AG04450 (cell line): ENCODE measurements around the gene ARHGAP26. TPM values are rescaled to one million over a fixed set of nuclear protein-coding genes. Genes with fewer than 3 reads are reported as not detected.

Experiments used
- CTCF ChIA-PET: fragments of 300-600, 350-600 bp; formaldehyde crosslinking; extraction: SDS; loops from one replicate; lab custom pipeline; 2022; ENCODE audit warnings: antibody characterized with exemption, inconsistent platforms; lab: Charles Lee
- POLR2A ChIA-PET: fragments of 350-600 bp; formaldehyde crosslinking; extraction: SDS; loops from one replicate; lab custom pipeline; 2021; ENCODE audit warnings: antibody characterized with exemption, inconsistent platforms; lab: Yijun Ruan, JAX
- DNase-seq: peaks from one replicate; pipeline ENCODE4 v3.0.0-alpha.2; 2011; ENCODE audit warnings: low read depth, low spot score
- H3K27ac ChIP-seq: one replicate; pipeline ENCODE4 v1.5.1; 2012; ENCODE audit warnings: low read depth, low read length, control low read depth
- H3K27me3 ChIP-seq: one replicate; pipeline ENCODE4 v1.6.0; 2012; ENCODE audit warnings: low read length; ENCODE audit not compliant: control insufficient read depth, insufficient read depth
- H3K4me3 ChIP-seq: 2 replicates; pipeline ENCODE4 v1.5.1; 2011; ENCODE audit warnings: mild to moderate bottlenecking, low read depth, low read length, control low read depth
- H3K9me3 ChIP-seq: 2 replicates; pipeline ENCODE4 v1.5.1; 2012; ENCODE audit warnings: low read length; ENCODE audit not compliant: control insufficient read depth, insufficient read depth
- CTCF ChIP-seq: IDR thresholded peaks from 2 replicates; pipeline ENCODE4 v1.5.1; 2011; ENCODE audit warnings: low read depth, low read length, control low read depth, inconsistent platforms
- polyA plus RNA-seq: library from polyadenylated mRNA; depleted of rRNA; stranded (reverse); fragments of >200 nt; gene quantifications from 2 replicates; pipeline ENCODE4 v1.2.3, GENCODE V29; 2011

ARHGAP26 gene
- polyA plus RNA-seq, 1 experiment = 0.56 TPM

- no peaks in the 10 kb centered on the region for H3K27me3 ChIP-seq
- no peak overlapping the region for H3K27ac ChIP-seq
- H3K4me3 ChIP-seq = no peak overlapping the region
- no peaks in the 10 kb centered on the region for H3K9me3 ChIP-seq
- DNase-seq = no peak
- CTCF ChIA-PET = no interaction called here
- TF ChIP-seq CTCF = no peak
- POLR2A ChIA-PET = no interaction called here
Observed at GRCh38 chr5:143251190-143251589, 481.0 kb downstream of the ARHGAP26 start.

GRCh38 chr5:143251946-143252345, 481.8 kb downstream of the ARHGAP26 start:
- no peak overlapping the region for H3K27ac ChIP-seq
- no peak overlapping the region for H3K4me3 ChIP-seq
- ChIA-PET POLR2A (no interaction called here), CTCF (no interaction called here)
- no peak for DNase-seq
- H3K27me3 ChIP-seq = no peaks in the 10 kb centered on the region
- TF ChIP-seq CTCF = no peak
- H3K9me3 ChIP-seq = no peaks in the 10 kb centered on the region

GRCh38 chr5:143254819-143255218, 484.6 kb downstream of the ARHGAP26 start:
- no peaks in the 10 kb centered on the region for H3K9me3 ChIP-seq
- ChIA-PET CTCF (no interaction called here), POLR2A (no interaction called here)
- no peak overlapping the region for H3K4me3 ChIP-seq
- H3K27me3 ChIP-seq = no peaks in the 10 kb centered on the region
- no peak overlapping the region for H3K27ac ChIP-seq
- no peak for DNase-seq
- no peak for TF ChIP-seq CTCF

GRCh38 chr5:143258559-143259253, 488.5 kb downstream of the ARHGAP26 start:
- Histone ChIP-seq H3K27ac (no peak overlapping the region), H3K27me3 (no peaks in the 10 kb centered on the region), H3K9me3 (no peaks in the 10 kb centered on the region), H3K4me3 (no peak overlapping the region)
- POLR2A ChIA-PET = interaction anchor here (1.0 kb wide), 1 partner anchor 10 kb away, joined by 3 read pairs; no protein-coding TSS in a partner anchor
- no peak for TF ChIP-seq CTCF
- no peak for DNase-seq
- CTCF ChIA-PET = interaction anchor here (0.6 kb wide), 1 partner anchor 17 kb away, joined by 4 read pairs; no protein-coding TSS in a partner anchor

- no peak for TF ChIP-seq CTCF
- CTCF ChIA-PET = no interaction called here
- DNase-seq = no peak
- H3K27me3 ChIP-seq = no peaks in the 10 kb centered on the region
- H3K27ac ChIP-seq = no peak overlapping the region
- H3K9me3 ChIP-seq = no peaks in the 10 kb centered on the region
- H3K4me3 ChIP-seq = no peak overlapping the region
- POLR2A ChIA-PET = no interaction called here
Observed at GRCh38 chr5:143259254-143259605, 489.1 kb downstream of the ARHGAP26 start.
